Caki2 (cell line): ENCODE results near the gene CCDC68. TPM values are rescaled to one million over a fixed set of nuclear protein-coding genes. Genes with fewer than 3 reads are reported as not detected.

Experiments used
- DNase-seq: peaks from one replicate; pipeline ENCODE4 v3.0.0-alpha.2; 2015; ENCODE audit warnings: low read depth
- in situ Hi-C: cut with HindIII; loops from 2 replicates; pipeline ENCODE4 v1.10.0; 2016; ENCODE audit warnings: low sequenced_read_pairs, low pct_unique_long_range_greater_than_20kb, mixed read lengths
- total RNA-seq: library from RNA; depleted of rRNA; stranded (reverse); fragments of >200 nt; shearing (Covaris generic); gene quantifications from 2 replicates; pipeline ENCODE4 v1.2.3, GENCODE V29; 2014; ENCODE audit warnings: low replicate concordance

Gene CCDC68
- total RNA-seq, 1 experiment from 2014 or later = 0.27 TPM

GRCh38 chr18:54931152-54931551 lies 28.1 kb downstream of the CCDC68 start:
- no peak for DNase-seq

GRCh38 chr18:54928236-54928635 lies 31.0 kb downstream of the CCDC68 start:
- in situ Hi-C loops = no loop called here
- DNase-seq = no peak

More at GRCh38 chr18:54931152-54931551, 28.1 kb downstream of the CCDC68 start:
- in situ Hi-C loops = no loop called here

GRCh38 chr18:54926593-54927325 lies 32.5 kb downstream of the CCDC68 start:
- in situ Hi-C loops = no loop called here

GRCh38 chr18:54924948-54925347 lies 34.3 kb downstream of the CCDC68 start:
- in situ Hi-C loops = no loop called here
- no peak for DNase-seq

More at GRCh38 chr18:54926593-54927325, 32.5 kb downstream of the CCDC68 start:
- no peak for DNase-seq

GRCh38 chr18:54923339-54923956 lies 35.8 kb downstream of the CCDC68 start:
- no peak for DNase-seq
- in situ Hi-C loops = no loop called here

- in situ Hi-C loops = no loop called here
- no peak for DNase-seq
These were observed 39.8 kb downstream of the CCDC68 start for GRCh38 chr18:54919412-54919811.

GRCh38 chr18:54918060-54918459 lies 41.2 kb downstream of the CCDC68 start:
- no peak for DNase-seq
- in situ Hi-C loops = no loop called here

GRCh38 chr18:54916507-54916906 lies 42.8 kb downstream of the CCDC68 start:
- no peak for DNase-seq
- in situ Hi-C loops = no loop called here

- in situ Hi-C loops = no loop called here
- DNase-seq = no peak
These were observed 44.4 kb downstream of the CCDC68 start for GRCh38 chr18:54914816-54915215.

- no peak for DNase-seq
- in situ Hi-C loops = no loop called here
These were observed 47.7 kb downstream of the CCDC68 start for GRCh38 chr18:54911551-54911950.

- DNase-seq = no peak
- in situ Hi-C loops = no loop called here
These were observed 48.9 kb downstream of the CCDC68 start for GRCh38 chr18:54910161-54910919.

GRCh38 chr18:54909538-54909937 lies 49.7 kb downstream of the CCDC68 start:
- no peak for DNase-seq
- in situ Hi-C loops = no loop called here

- no peak for DNase-seq
- in situ Hi-C loops = no loop called here
These were observed 52.7 kb downstream of the CCDC68 start for GRCh38 chr18:54906331-54907185.

- in situ Hi-C loops = no loop called here
- no peak for DNase-seq
These were observed 53.6 kb downstream of the CCDC68 start for GRCh38 chr18:54905629-54906028.

- no peak for DNase-seq
- in situ Hi-C loops = no loop called here
These were observed 54.7 kb downstream of the CCDC68 start for GRCh38 chr18:54904581-54904980.

GRCh38 chr18:54900290-54900689 lies 59.0 kb downstream of the CCDC68 start:
- in situ Hi-C loops = no loop called here
- DNase-seq = no peak

GRCh38 chr18:54899500-54899899 lies 59.8 kb downstream of the CCDC68 start:
- in situ Hi-C loops = no loop called here
- no peak for DNase-seq

GRCh38 chr18:54888933-54889332 lies 70.3 kb downstream of the CCDC68 start:
- DNase-seq = no peak
- in situ Hi-C loops = no loop called here
